NCI-H1694 treated with DMSO at 0.1 percent for 48 hours (cell line): ENCODE measurements around the gene CDH11.

Experiments used
- DNase-seq: peaks from one replicate; lab custom pipeline; 2025; lab: John Stamatoyannopoulos, UW

Gene CDH11

DNA sequence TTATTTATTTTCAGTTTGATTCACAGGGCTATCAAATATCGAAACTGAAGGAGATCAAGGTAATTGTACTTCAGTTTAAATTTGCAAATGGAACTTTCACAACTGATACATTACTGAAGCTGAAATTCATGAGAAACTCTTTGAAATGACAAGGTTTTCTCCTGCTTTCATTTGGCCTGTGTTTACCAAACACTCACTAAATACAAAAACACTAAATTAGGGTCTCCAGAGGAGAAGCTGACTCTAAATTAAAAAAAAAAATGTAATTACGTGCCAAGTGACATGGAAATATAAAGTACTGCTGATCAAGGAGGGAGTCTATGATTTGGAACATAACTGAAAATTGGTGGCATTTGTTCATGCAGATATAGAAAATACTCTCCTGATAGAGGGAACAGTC lies 205.8 kb downstream of the CDH11 start:
- no peak for DNase-seq

DNA sequence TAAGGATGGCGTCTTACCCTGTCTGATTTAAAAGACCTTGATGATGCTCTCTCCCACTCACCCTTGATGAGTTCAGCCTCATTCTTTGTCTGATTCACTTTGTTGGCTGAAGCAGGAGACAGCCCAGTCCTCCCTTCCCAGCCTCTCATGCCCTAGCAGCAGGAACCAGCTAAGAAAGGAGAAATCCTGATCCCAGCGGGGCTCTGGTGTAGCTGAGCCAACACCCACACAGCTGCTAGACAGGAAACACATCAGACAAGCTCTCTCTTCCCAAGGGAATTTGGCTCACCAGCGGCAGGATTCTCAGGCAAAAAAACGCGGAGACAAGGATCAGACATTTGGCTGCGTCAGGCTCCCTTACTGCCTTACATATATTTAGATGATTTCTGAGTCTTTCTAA lies 211.5 kb downstream of the CDH11 start:
- DNase-seq = peak; percentile 66

DNA sequence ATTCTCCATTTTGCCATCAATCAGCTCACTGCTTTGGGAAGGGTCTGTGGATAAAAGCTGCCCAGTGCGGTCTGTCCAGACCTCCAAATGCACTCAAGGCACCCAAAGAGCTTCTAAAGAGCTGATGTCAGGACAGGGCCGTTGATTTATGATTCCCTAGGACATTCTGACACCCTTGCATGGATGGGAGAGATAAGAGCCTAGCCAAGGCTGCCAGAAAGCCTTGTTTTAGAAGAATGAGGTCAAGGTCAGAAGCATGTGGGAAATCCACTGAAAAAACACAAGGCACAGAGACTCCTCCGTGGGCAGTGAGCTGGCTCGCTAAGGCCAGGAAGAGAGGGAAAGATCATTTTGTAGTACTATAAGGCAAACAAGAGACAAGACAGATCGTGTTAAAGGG lies 214.0 kb downstream of the CDH11 start:
- DNase-seq = no peak

DNA sequence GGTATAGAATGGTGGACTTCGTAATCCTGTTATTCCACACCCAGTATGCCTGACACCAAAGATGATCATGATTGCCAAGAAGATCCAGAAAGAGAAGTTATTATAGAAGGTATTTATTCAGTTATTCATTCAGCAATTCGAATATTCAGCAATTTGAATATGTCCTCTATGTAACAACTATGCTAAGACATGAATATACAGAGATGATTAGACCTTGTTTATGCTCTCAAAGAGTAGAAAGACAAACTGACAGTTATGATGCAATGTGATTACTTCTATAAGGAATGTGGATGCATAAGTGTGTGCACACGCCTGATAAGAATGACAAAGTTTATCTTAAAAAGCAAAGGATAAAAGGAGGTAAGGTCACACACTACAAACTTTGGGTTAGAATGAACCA lies 218.1 kb downstream of the CDH11 start:
- no peak for DNase-seq

DNA sequence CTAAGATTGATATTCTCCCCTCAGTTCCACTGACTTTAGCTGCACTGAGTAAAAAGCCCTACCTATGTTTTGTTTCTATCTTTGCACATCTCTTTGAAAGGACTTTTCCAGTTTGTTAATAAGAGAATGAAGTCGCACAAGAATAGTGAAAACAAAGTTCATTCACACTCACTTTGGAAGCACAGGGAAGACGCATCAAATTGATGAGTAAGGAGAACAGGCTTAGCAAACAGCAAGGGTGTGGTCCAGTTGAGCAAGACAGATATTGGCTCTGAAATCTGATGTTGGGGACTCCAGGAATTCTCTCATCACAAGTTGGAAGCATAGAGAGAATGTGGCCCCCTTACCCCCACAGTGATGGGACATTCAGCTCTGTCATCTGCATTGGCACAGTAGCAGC lies 221.3 kb downstream of the CDH11 start:
- no peak for DNase-seq

DNA sequence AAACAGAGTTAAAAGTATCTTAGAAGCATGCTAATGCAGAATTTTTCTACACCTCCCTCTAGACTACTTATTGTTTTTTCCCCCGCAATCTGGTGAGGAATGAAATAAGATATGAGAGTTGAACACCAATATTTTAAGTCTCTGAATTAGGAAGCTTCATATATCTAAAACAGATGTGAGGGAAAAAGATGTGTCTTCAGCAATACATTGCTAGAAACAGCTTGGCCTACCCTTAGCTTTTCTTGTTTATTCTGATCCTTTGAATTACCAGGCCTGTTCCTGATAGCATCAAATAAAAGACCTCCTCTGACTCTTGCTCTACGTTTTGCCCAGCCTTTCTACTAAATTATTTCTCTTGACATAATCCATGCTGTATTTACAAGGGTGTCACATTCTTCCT lies 221.8 kb downstream of the CDH11 start:
- no peak for DNase-seq

DNA sequence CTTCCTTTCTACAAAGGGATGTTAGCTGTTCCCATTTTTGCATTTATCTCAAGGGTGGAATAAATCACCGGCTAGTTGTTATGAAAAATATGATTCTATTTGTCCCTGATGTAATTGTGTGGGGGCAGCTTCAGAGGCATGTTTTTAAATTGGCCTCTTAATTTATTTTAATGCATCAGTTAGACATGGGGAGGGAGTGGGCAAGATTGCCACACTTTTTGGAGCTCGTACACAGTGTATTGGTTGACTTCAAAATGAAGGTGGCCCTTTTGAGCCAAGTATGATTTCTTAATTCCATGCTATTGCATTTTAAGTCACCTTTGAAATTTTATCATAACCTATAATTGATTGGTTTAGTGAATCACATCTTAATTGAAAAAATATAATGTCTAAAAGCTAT lies 223.7 kb downstream of the CDH11 start:
- DNase-seq = no peak
